Esophagus mucosa (tissue), 1 donor: ENCODE data around the gene ACOXL. TPM values are rescaled to one million over a fixed set of nuclear protein-coding genes. Genes with fewer than 3 reads are reported as not detected.
A peak's percentile ranks its signal among the peaks of the same experiment; 100 is the strongest.

Experiments
- ATAC-seq: fragments of 200-7000 bp; cut with Tn5 transposase; one replicate; pipeline ENCODE4 v1.9.1; 2020
- total RNA-seq: library from RNA; stranded (reverse); gene quantifications from one replicate; pipeline ENCODE4 v1.2.4, GENCODE V29; 2023
- donor health status: DM: yes; HTN: yes; CAD: no.

Gene ACOXL
- total RNA-seq, 1 donor from 2014 or later, result not detected

- no peak for ATAC-seq
Observed at GRCh38 chr2:111017034-111017622, 284.8 kb downstream of the ACOXL start.

- no peak for ATAC-seq
Observed at GRCh38 chr2:111017909-111018308, 285.5 kb downstream of the ACOXL start.

GRCh38 chr2:111019381-111019780, 287.0 kb downstream of the ACOXL start:
- no peak for ATAC-seq

- ATAC-seq, result no peak
Observed at GRCh38 chr2:111022633-111023032, 290.3 kb downstream of the ACOXL start.

- no peak for ATAC-seq
Observed at GRCh38 chr2:111024496-111024895, 292.1 kb downstream of the ACOXL start.

- ATAC-seq, result no peak
Observed at GRCh38 chr2:111025288-111025687, 292.9 kb downstream of the ACOXL start.

- peak; percentile 68 for ATAC-seq
Observed at GRCh38 chr2:111028720-111029119, 296.3 kb downstream of the ACOXL start.

- ATAC-seq, result peak; percentile 48
Observed at GRCh38 chr2:111029181-111029927, 297.0 kb downstream of the ACOXL start.

GRCh38 chr2:111030260-111030891, 298.0 kb downstream of the ACOXL start:
- ATAC-seq, result no peak

GRCh38 chr2:111030945-111031344, 298.6 kb downstream of the ACOXL start:
- ATAC-seq, result no peak

- no peak for ATAC-seq
Observed at GRCh38 chr2:111031546-111032478, 299.4 kb downstream of the ACOXL start.

- peak; percentile 80 for ATAC-seq
Observed at GRCh38 chr2:111032721-111033429, 300.5 kb downstream of the ACOXL start.

GRCh38 chr2:111034146-111034545, 301.8 kb downstream of the ACOXL start:
- ATAC-seq, result no peak

GRCh38 chr2:111034606-111035005, 302.2 kb downstream of the ACOXL start:
- ATAC-seq, result no peak

- ATAC-seq, result no peak
Observed at GRCh38 chr2:111035830-111036441, 303.6 kb downstream of the ACOXL start.

GRCh38 chr2:111037128-111037527, 304.8 kb downstream of the ACOXL start:
- no peak for ATAC-seq

- ATAC-seq, result no peak
Observed at GRCh38 chr2:111039628-111040383, 307.4 kb downstream of the ACOXL start.

GRCh38 chr2:111041398-111042202, 309.2 kb downstream of the ACOXL start:
- no peak for ATAC-seq

GRCh38 chr2:111042261-111042660, 309.9 kb downstream of the ACOXL start:
- ATAC-seq, result no peak
